Endothelial cell (in vitro differentiated cells): Measurements from ENCODE around the gene GRID1. TPM values are rescaled to one million over a fixed set of nuclear protein-coding genes. Genes with fewer than 3 reads are reported as not detected.

ENCODE experiments used
- DNase-seq: peaks from one replicate; pipeline ENCODE4 v3.0.0; 2021; ENCODE audit warnings: low spot score
- H3K27ac Mint-ChIP-seq: one replicate; pipeline ENCODE4 v1.8.0; 2021; ENCODE audit warnings: mixed read lengths, inconsistent platforms; ENCODE audit not compliant: unreplicated experiment
- H3K27me3 Mint-ChIP-seq: one replicate; pipeline ENCODE4 v1.8.0; 2021; ENCODE audit warnings: mild to moderate bottlenecking, moderate library complexity, mixed read lengths, inconsistent platforms; ENCODE audit not compliant: unreplicated experiment
- H3K36me3 Mint-ChIP-seq: one replicate; pipeline ENCODE4 v1.8.0; 2021; ENCODE audit warnings: mild to moderate bottlenecking, low read depth, mixed read lengths, inconsistent platforms; ENCODE audit not compliant: unreplicated experiment
- H3K4me1 Mint-ChIP-seq: one replicate; pipeline ENCODE4 v1.8.0; 2021; ENCODE audit warnings: mild to moderate bottlenecking, mixed read lengths, inconsistent platforms; ENCODE audit not compliant: unreplicated experiment
- H3K4me3 Mint-ChIP-seq: one replicate; pipeline ENCODE4 v1.8.0; 2021; ENCODE audit warnings: mild to moderate bottlenecking, mixed read lengths, inconsistent platforms; ENCODE audit not compliant: unreplicated experiment
- H3K9me3 Mint-ChIP-seq: one replicate; pipeline ENCODE4 v1.8.0; 2021; ENCODE audit warnings: mixed read lengths, inconsistent platforms; ENCODE audit not compliant: unreplicated experiment
- total RNA-seq: library from RNA; stranded (reverse); fragmentation: NEBNext Ultra II Directional; extraction: Animal tissue kit (Norgen Biotek cat#: 25700); gene quantifications from one replicate; pipeline ENCODE4 v1.2.1, GENCODE V29; 2021; ENCODE audit not compliant: unreplicated experiment
- TF ChIP-seq, protein P1 (sequence below): fragments of 200-600 bp; sonication (generic); IDR thresholded peaks from one replicate; pipeline ENCODE4 v1.5.0; 2021; ENCODE audit warnings: antibody characterized with exemption; ENCODE audit not compliant: unreplicated experiment

Gene GRID1
- total RNA-seq, 1 donor from 2014 or later = 0.26 TPM

GRCh38 chr10:86062198-86062550, 304.4 kb downstream of the GRID1 start:
- Mint-ChIP-seq H3K9me3 (no peaks in the 10 kb centered on the region), H3K4me1 (peaks cover 6% of the 10 kb centered on the region), H3K4me3 (no peak overlapping the region), H3K36me3 (no peaks in the 10 kb centered on the region), H3K27me3 (peaks cover 13% of the 10 kb centered on the region), H3K27ac (no peak overlapping the region)
- no peak for DNase-seq
- TF ChIP-seq, protein P1, sequence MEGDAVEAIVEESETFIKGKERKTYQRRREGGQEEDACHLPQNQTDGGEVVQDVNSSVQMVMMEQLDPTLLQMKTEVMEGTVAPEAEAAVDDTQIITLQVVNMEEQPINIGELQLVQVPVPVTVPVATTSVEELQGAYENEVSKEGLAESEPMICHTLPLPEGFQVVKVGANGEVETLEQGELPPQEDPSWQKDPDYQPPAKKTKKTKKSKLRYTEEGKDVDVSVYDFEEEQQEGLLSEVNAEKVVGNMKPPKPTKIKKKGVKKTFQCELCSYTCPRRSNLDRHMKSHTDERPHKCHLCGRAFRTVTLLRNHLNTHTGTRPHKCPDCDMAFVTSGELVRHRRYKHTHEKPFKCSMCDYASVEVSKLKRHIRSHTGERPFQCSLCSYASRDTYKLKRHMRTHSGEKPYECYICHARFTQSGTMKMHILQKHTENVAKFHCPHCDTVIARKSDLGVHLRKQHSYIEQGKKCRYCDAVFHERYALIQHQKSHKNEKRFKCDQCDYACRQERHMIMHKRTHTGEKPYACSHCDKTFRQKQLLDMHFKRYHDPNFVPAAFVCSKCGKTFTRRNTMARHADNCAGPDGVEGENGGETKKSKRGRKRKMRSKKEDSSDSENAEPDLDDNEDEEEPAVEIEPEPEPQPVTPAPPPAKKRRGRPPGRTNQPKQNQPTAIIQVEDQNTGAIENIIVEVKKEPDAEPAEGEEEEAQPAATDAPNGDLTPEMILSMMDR = no peak

DNA sequence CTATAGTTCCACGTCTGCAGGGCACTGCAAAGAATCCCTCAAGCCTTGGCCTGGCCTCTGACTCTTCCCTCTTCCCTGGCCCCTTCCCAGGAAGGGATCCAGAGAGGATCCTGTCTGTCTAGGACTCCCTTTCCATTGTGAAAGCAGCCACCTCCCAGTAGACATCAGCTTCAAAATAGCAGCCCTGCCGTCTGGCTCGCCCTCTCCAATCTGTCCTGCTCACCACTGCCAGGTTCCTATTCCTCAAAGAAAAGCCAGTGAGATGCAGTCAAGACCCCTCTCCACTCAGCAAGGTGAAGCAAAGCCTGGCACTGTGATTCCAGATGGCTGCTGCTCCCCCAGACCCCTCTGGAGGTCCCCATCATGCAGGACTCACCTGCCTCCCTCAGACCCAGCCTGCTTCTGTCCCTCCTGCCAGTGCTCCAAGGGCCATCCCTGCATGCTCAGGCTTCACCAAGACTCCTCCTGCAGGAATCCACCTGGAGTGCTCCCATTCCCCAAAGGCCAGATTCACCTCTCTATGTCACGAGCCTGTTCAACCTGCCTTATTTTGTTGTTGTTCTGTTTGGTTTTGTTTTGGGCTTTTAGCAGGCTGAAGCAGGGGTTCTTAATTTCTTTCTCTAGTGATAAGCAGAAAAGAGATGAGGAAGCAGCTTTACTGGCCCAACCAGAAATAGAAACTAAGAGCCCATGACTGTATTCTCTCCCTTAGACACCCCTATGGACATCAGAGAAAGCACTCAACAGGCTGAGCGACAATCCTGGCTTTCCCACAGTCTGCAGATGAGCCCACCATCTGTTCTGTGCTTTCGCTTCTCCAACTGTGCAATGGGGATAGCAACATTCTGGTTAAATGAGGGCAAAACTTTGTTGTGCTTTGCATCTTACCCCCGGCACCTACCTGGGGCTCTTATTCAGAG, 305.1 kb downstream of the GRID1 start:
- Mint-ChIP-seq H3K4me3 (no peak overlapping the region), H3K36me3 (no peaks in the 10 kb centered on the region), H3K27me3 (peaks cover 15% of the 10 kb centered on the region), H3K27ac (no peak overlapping the region), H3K9me3 (no peaks in the 10 kb centered on the region), H3K4me1 (peaks cover 6% of the 10 kb centered on the region)
- TF ChIP-seq, protein P1 = no peak
- DNase-seq = no peak

DNA sequence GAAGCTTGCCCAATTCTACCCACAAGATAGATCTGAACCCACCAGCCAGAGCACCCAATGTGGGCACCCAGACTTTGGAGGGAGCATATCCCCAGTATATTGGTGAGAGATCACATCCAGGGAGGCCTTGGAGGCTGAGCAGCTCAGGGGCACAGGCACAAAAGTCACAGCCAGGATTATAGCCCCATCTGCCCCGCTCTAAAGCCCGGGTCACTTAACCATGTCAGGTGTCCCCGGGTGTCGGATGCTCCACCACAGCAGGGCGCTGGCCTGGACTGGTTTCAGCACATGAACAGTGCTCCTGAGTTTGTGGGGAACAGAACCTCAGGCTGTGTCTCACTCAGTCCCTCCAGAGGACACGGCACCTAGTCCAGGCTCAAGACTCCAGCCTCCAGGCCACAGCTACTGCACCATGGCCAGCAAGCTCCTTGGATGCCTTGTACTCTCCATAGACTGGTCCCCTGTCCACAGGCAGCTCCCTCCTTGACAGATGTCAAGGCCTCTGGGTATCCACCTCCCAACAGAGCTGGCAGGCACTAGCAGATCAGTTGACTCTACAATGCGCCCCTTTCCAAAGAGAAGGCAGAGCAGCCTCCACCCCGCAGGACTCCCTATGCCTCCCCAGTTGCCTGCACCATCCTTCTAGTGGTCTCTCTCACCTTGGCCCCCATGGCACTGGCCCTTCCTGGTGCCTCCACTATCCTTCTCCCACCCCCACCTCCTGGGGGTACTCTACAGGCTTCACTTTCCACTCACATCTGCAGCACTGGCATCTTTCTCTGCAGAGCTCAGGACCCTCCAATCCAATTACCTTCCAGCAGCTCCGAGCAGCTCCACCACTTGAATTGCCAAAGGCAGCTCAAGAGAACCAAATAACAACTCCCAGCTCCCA, 306.0 kb downstream of the GRID1 start:
- peaks cover 6% of the 10 kb centered on the region for H3K4me1 Mint-ChIP-seq
- no peaks in the 10 kb centered on the region for H3K36me3 Mint-ChIP-seq
- no peaks in the 10 kb centered on the region for H3K9me3 Mint-ChIP-seq
- H3K27me3 Mint-ChIP-seq = peaks cover 15% of the 10 kb centered on the region
- no peak overlapping the region for H3K27ac Mint-ChIP-seq
- no peak for DNase-seq
- TF ChIP-seq, protein P1 = no peak
- no peak overlapping the region for H3K4me3 Mint-ChIP-seq

DNA sequence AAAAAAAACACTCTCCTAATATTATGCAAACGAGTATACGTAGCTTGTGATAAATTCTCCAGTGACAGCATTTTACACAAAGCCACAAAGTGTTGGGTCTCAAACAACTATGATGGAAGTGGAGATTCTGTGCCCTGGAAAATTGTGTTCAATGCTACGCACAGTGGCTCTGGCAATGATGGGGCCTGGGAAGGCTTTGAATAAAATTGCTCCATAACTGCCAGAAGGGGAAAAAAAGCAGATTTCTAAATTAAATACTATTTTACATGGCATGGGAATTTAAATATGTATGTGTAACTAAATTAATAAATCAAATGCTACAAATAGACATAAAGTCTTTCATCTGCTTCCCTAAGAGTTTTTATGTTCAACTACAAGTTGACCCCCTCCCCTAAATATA, 306.7 kb downstream of the GRID1 start:
- TF ChIP-seq, protein P1 = no peak
- H3K27me3 Mint-ChIP-seq = peaks cover 15% of the 10 kb centered on the region
- H3K9me3 Mint-ChIP-seq = no peaks in the 10 kb centered on the region
- H3K4me1 Mint-ChIP-seq = peaks cover 6% of the 10 kb centered on the region
- H3K4me3 Mint-ChIP-seq = no peak overlapping the region
- H3K36me3 Mint-ChIP-seq = no peaks in the 10 kb centered on the region
- H3K27ac Mint-ChIP-seq = no peak overlapping the region
- no peak for DNase-seq

GRCh38 chr10:86058964-86059363, 307.6 kb downstream of the GRID1 start:
- no peak for DNase-seq
- peaks cover 15% of the 10 kb centered on the region for H3K27me3 Mint-ChIP-seq
- no peak overlapping the region for H3K4me3 Mint-ChIP-seq
- no peaks in the 10 kb centered on the region for H3K9me3 Mint-ChIP-seq
- peaks cover 6% of the 10 kb centered on the region for H3K4me1 Mint-ChIP-seq
- no peak overlapping the region for H3K27ac Mint-ChIP-seq
- TF ChIP-seq, protein P1 = no peak
- no peaks in the 10 kb centered on the region for H3K36me3 Mint-ChIP-seq
